ENCODE data around the gene DDA1. TPM values are rescaled to one million over a fixed set of nuclear protein-coding genes. Genes with fewer than 3 reads are reported as not detected.

Gene DDA1
- total and polyA plus RNA-seq, 9 of the 15 experiments (the other 6 are each of a cell fraction or from before 2014, with no cell fraction given): 1.4 to 83.8 (median 33.8) TPM

GRCh38 chr19:17292301-17293074 lies 16.9 kb upstream of the DDA1 start (continued):
- TF ChIP-seq ARID3B (CRISPR knock-in tag; IDR thresholded peaks at IDR 0.05; ENCODE audit: borderline replicate concordance) (no peak), ZNF79 (CRISPR knock-in tag; IDR thresholded peaks at IDR 0.05; ENCODE audit: low read depth) (no peak), MTA1 (IDR thresholded peaks at IDR 0.05; ENCODE audit: borderline replicate concordance) (0 out of 2 replicates have a peak, but pooled peaks have one; percentile 14), FOXA1 (IDR thresholded peaks at IDR 0.05; ENCODE audit: borderline replicate concordance) (no peak), E2F4 (CRISPR knock-in tag; IDR thresholded peaks at IDR 0.05; ENCODE audit: low read depth) (no peak), ZKSCAN8 (CRISPR knock-in tag; IDR thresholded peaks at IDR 0.05) (peak; percentile 100), SRSF7 (optimal IDR thresholded peaks at IDR 0.05; ENCODE audit: low read depth, low read length) (no peak), LARP7 (IDR thresholded peaks at IDR 0.05) (no peak), ZNF507 (tag; conservative IDR thresholded peaks at IDR 0.05) (no peak), ZNF184 (CRISPR knock-in tag; IDR thresholded peaks at IDR 0.05) (no peak)

All from K562 (cell line).